ENCODE results near the gene NCAM2. TPM values are rescaled to one million over a fixed set of nuclear protein-coding genes. Genes with fewer than 3 reads are reported as not detected.

The NCAM2 gene
- total and polyA plus RNA-seq, 2 experiments from 2014 or later = 1.7 to 6.3 TPM

DNA sequence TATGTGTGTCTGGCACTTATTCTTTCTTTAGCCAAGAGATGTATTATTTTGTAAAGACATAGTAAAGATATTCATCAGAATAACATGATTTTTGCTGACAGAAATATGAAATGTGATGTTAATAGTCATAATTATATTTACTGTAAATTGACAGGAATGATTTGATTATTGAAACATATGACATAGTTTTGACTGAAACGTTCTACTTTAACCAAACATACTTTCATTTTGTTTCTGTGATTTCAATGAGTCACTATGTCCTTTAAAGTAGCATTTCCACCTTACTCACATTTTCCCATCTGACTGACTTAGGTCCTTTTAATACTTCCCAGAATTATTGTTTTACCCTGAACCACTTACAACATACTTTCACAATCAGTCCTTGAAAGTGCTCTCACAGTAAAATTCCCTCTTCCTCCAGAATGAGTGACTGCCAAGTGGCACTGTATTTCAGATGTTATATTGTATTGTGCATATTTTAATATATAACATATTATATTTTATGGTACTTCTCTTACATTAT is 437.9 kb downstream of the NCAM2 start:
- WGBS (ENCODE audit: low lambda C conversion rate, missing lambda C conversion rate) = 68% methylated on average over 1 of the region's 1 CpG
- no peaks in the 10 kb centered on the region for H3K36me3 ChIP-seq (replicated peaks; ENCODE audit: insufficient read depth, low read depth)
- no peaks in the 10 kb centered on the region for H3K4me1 ChIP-seq (ENCODE audit: insufficient read depth)
- H3K79me2 ChIP-seq = no peaks in the 10 kb centered on the region
- no peak overlapping the region for H3K4me3 ChIP-seq
- H3K27ac ChIP-seq = no peak overlapping the region
- H3K9me3 ChIP-seq (ENCODE audit: low read depth) = no peaks in the 10 kb centered on the region
- H3K4me2 ChIP-seq = no peak overlapping the region
- DNase-seq (ENCODE audit: low spot score) = no peak
- TF ChIP-seq EZH2 (IDR thresholded peaks at IDR 0.05; ENCODE audit: borderline replicate concordance) (no peak), EZH2phosphoT487 (IDR thresholded peaks at IDR 0.05; ENCODE audit: low read depth, severe bottlenecking, unreplicated experiment) (no peak)
- no peak overlapping the region for H2AFZ ChIP-seq
- H3K9me2 ChIP-seq (replicated peaks; ENCODE audit: insufficient read depth) = no peaks in the 10 kb centered on the region
- H4K20me1 ChIP-seq (ENCODE audit: insufficient read depth, poor library complexity, severe bottlenecking) = no peaks in the 10 kb centered on the region
- no peaks in the 10 kb centered on the region for H3K27me3 ChIP-seq

DNA sequence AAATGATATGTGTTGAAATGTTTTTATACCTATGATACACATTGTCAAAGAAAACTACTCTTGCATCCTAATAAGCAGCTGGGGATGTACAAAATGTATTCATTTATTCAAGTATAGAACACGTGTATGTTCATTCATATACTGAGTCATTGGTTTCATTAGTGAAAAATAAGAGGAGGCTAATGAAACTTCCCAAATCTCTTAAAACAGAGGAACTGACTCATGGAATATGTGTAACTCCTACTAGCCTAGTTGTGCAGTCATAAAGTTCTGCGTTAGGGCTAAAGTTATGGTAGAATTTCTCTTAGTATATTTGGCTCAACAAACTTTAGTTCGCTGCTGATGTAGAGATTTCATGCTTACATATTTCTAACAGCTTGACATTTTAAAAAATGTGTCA is 441.6 kb downstream of the NCAM2 start:
- no peaks in the 10 kb centered on the region for H3K36me3 ChIP-seq (replicated peaks; ENCODE audit: insufficient read depth, low read depth)

DNA sequence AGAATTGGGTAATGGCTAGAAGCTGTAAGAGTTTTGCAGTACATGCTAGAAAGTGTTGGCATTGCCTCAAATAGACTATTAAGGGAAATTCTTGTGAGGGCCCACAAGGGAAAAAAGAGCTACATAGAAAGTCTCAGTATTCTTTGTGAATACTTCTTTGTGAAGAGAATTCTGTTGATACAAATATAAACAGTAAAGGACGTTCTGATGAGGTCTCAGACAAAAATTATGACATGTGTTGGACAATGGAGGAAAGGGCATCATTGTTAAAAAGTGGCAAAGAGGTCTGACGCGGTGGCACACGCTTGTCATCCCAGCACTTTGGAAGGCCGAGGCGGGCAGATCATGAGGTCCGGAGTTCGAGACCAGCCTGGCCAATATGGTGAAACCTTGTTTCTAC is 458.9 kb downstream of the NCAM2 start:
- Histone ChIP-seq H3K36me3 (replicated peaks; ENCODE audit: insufficient read depth, low read depth) (no peaks in the 10 kb centered on the region), H3K27ac (no peak overlapping the region), H3K4me2 (no peak overlapping the region), H3K79me2 (no peaks in the 10 kb centered on the region), H3K4me3 (no peak overlapping the region), H4K20me1 (ENCODE audit: insufficient read depth, poor library complexity, severe bottlenecking) (no peaks in the 10 kb centered on the region), H3K9me2 (replicated peaks; ENCODE audit: insufficient read depth) (no peaks in the 10 kb centered on the region), H3K4me1 (ENCODE audit: insufficient read depth) (no peaks in the 10 kb centered on the region), H2AFZ (no peak overlapping the region), H3K9me3 (ENCODE audit: low read depth) (no peaks in the 10 kb centered on the region), H3K27me3 (no peaks in the 10 kb centered on the region)
- TF ChIP-seq EZH2 (IDR thresholded peaks at IDR 0.05; ENCODE audit: borderline replicate concordance) (no peak), EZH2phosphoT487 (IDR thresholded peaks at IDR 0.05; ENCODE audit: low read depth, severe bottlenecking, unreplicated experiment) (no peak)
- TF ChIP-seq, protein P1, sequence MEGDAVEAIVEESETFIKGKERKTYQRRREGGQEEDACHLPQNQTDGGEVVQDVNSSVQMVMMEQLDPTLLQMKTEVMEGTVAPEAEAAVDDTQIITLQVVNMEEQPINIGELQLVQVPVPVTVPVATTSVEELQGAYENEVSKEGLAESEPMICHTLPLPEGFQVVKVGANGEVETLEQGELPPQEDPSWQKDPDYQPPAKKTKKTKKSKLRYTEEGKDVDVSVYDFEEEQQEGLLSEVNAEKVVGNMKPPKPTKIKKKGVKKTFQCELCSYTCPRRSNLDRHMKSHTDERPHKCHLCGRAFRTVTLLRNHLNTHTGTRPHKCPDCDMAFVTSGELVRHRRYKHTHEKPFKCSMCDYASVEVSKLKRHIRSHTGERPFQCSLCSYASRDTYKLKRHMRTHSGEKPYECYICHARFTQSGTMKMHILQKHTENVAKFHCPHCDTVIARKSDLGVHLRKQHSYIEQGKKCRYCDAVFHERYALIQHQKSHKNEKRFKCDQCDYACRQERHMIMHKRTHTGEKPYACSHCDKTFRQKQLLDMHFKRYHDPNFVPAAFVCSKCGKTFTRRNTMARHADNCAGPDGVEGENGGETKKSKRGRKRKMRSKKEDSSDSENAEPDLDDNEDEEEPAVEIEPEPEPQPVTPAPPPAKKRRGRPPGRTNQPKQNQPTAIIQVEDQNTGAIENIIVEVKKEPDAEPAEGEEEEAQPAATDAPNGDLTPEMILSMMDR (IDR thresholded peaks at IDR 0.05; ENCODE audit: poor library complexity) = no peak
- WGBS (ENCODE audit: low lambda C conversion rate, missing lambda C conversion rate) = 94% methylated on average over 8 of the region's 8 CpGs
- no peak for DNase-seq (ENCODE audit: low spot score)

More for the DNA sequence above, 441.6 kb downstream of the NCAM2 start:
- Histone ChIP-seq H3K4me1 (ENCODE audit: insufficient read depth) (no peaks in the 10 kb centered on the region), H3K79me2 (no peaks in the 10 kb centered on the region), H3K9me3 (ENCODE audit: low read depth) (no peaks in the 10 kb centered on the region), H3K27me3 (no peaks in the 10 kb centered on the region), H3K4me2 (no peak overlapping the region), H4K20me1 (ENCODE audit: insufficient read depth, poor library complexity, severe bottlenecking) (no peaks in the 10 kb centered on the region), H2AFZ (no peak overlapping the region), H3K27ac (no peak overlapping the region), H3K9me2 (replicated peaks; ENCODE audit: insufficient read depth) (no peaks in the 10 kb centered on the region), H3K4me3 (no peak overlapping the region)
- DNase-seq (ENCODE audit: low spot score) = no peak
- 92% methylated on average over 3 of the region's 3 CpGs for WGBS (ENCODE audit: low lambda C conversion rate, missing lambda C conversion rate)
- no peak for TF ChIP-seq EZH2phosphoT487 (IDR thresholded peaks at IDR 0.05; ENCODE audit: low read depth, severe bottlenecking, unreplicated experiment)
- TF ChIP-seq EZH2 (IDR thresholded peaks at IDR 0.05; ENCODE audit: borderline replicate concordance) = no peak
- TF ChIP-seq, protein P1 (IDR thresholded peaks at IDR 0.05; ENCODE audit: poor library complexity) = no peak

DNA sequence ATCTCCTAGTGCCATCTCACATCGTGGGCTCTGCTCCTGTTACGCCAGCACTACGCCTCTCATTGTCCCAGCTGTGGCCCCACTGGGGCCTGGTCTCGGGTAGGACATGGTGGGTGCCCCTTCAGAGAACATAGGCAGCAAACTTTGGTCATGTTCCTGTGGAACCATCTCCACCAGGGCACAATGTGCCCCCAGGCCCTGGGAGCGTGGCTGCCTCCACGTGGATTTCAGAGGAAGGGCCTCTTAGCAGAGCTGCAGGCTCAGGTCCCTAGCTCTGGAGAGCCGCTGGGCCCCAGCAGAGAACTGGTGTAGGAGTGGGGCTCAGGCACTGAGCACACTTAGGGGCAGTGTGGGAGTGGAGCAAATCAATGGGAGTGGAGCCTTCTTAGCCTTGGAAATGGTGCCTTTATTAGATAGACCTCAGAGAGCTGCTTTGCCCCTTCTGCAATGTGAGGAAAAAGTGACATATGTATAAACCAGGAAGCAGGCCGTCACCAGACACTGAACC is 460.0 kb downstream of the NCAM2 start:
- H3K36me3 ChIP-seq (replicated peaks; ENCODE audit: insufficient read depth, low read depth) = no peaks in the 10 kb centered on the region
- DNase-seq (ENCODE audit: low spot score) = no peak
- no peak overlapping the region for H3K4me3 ChIP-seq
- WGBS (ENCODE audit: low lambda C conversion rate, missing lambda C conversion rate) = 84% methylated on average over 8 of the region's 8 CpGs
- no peaks in the 10 kb centered on the region for H3K9me2 ChIP-seq (replicated peaks; ENCODE audit: insufficient read depth)
- H4K20me1 ChIP-seq (ENCODE audit: insufficient read depth, poor library complexity, severe bottlenecking) = no peaks in the 10 kb centered on the region
- H3K4me1 ChIP-seq (ENCODE audit: insufficient read depth) = no peaks in the 10 kb centered on the region
- TF ChIP-seq EZH2 (IDR thresholded peaks at IDR 0.05; ENCODE audit: borderline replicate concordance) (no peak), EZH2phosphoT487 (IDR thresholded peaks at IDR 0.05; ENCODE audit: low read depth, severe bottlenecking, unreplicated experiment) (no peak)
- TF ChIP-seq, protein P1 (IDR thresholded peaks at IDR 0.05; ENCODE audit: poor library complexity) = no peak
- no peak overlapping the region for H2AFZ ChIP-seq
- no peak overlapping the region for H3K27ac ChIP-seq
- no peaks in the 10 kb centered on the region for H3K27me3 ChIP-seq
- no peaks in the 10 kb centered on the region for H3K9me3 ChIP-seq (ENCODE audit: low read depth)
- no peak overlapping the region for H3K4me2 ChIP-seq
- no peaks in the 10 kb centered on the region for H3K79me2 ChIP-seq

All from hepatocyte (in vitro differentiated cells).